Stromal cell of bone marrow (primary cell): ENCODE results near the gene SNTG2.

ENCODE experiments used
- DNase-seq: peaks from one replicate; pipeline ENCODE4 v3.0.0-alpha.2; 2012; ENCODE audit warnings: low read depth

SNTG2 gene

GRCh38 chr2:1283020-1283801 lies 332.6 kb downstream of the SNTG2 start:
- DNase-seq: no peak

GRCh38 chr2:1283871-1284270 lies 333.2 kb downstream of the SNTG2 start:
- DNase-seq: no peak

DNA sequence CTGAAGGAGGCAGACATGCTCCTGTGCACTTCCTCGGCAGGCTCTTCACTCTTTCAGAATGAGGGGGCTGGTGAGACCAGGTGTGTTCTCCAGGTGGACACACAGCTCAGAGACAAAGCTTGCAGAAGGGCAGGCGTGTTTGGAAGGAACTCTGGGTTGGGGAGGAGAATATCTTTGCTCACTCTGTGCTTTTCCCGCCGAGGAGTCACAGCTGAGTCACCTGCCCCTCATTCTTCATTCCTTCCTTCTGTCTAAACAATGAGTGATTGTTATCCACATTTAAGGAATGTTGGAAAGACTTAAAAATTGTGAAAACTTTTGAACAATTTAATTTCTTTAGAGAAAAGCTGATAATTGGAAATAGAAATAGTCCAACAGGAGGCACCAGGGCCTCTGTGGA lies 336.3 kb downstream of the SNTG2 start:
- DNase-seq: no peak

GRCh38 chr2:1287427-1287826 lies 336.8 kb downstream of the SNTG2 start:
- no peak for DNase-seq

GRCh38 chr2:1294900-1295299 lies 344.3 kb downstream of the SNTG2 start:
- no peak for DNase-seq

DNA sequence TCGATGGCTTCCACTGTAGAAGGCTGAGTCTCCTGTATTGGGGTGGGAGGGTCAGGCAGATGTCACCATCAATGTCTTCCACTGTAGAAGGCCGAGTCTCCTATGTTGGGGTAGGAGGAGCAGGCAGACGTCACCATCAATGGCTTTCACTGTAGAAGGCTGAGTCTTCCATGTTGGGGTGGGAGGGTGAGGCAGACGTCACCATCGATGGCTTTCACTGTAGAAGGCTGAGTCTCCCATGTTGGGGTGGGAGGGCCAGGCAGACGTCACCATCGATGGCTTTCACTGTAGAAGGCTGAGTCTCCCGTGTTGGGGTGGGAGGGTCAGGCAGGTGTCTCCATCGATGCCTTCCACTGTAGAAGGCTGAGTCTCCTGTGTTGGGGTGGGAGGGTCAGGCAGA lies 345.1 kb downstream of the SNTG2 start:
- no peak for DNase-seq

GRCh38 chr2:1297372-1298159 lies 346.9 kb downstream of the SNTG2 start:
- no peak for DNase-seq

GRCh38 chr2:1299043-1299442 lies 348.4 kb downstream of the SNTG2 start:
- DNase-seq: no peak

- DNase-seq: no peak
Measured at GRCh38 chr2:1300284-1300683, 349.6 kb downstream of the SNTG2 start.

DNA sequence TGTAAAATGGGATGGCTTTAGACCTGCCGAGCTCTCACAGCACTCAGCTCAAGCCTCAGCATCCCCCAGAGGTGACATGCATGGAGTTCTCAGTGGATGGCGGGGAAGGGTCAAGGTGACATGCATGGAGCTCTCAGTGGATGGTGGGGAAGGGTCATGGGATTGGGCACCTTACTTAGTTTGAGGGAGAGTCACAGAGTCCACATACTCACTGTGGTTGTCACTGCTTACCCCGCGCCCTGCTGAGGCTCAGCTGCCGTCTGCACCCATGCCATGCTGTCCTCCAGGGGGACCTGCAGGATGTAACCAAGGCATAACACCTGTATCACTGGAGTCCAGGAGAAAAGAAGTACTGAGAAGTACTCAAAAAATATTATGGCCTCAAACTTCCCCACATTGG lies 350.4 kb downstream of the SNTG2 start:
- no peak for DNase-seq

DNA sequence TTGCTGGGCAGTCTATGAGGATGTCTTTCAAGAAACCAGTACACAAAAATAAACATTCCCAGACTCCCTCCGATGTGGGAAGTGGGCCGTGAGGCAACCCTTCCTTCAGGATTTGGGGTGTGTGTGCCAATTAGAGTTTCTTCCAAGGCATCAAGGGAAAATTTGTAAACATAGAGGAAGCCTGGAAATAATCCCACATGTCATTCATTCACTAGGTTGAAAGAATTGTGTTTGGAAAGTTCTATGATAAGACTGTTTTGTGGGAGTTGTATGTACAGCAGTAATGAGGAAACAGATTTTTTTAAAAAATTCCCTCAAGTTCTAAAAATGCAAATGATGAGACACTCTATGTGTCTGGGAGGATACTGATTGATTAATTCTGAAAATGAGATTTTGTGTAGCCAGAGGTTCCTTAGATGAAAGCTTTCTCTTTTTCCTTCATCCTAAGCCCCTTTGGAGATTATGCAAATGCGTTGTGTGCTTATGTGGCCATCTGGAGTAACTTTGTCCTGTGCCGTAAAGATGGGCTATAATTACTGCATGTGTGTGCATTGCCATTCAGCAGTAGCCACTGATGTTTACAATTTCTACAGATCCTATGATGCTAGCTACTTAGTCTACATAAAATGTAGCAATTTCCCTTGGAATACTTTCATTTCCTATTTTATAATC lies 354.8 kb downstream of the SNTG2 start:
- DNase-seq: no peak

GRCh38 chr2:1306014-1306686 lies 355.5 kb downstream of the SNTG2 start:
- DNase-seq: no peak

GRCh38 chr2:1306687-1307516 lies 356.3 kb downstream of the SNTG2 start:
- DNase-seq: no peak

DNA sequence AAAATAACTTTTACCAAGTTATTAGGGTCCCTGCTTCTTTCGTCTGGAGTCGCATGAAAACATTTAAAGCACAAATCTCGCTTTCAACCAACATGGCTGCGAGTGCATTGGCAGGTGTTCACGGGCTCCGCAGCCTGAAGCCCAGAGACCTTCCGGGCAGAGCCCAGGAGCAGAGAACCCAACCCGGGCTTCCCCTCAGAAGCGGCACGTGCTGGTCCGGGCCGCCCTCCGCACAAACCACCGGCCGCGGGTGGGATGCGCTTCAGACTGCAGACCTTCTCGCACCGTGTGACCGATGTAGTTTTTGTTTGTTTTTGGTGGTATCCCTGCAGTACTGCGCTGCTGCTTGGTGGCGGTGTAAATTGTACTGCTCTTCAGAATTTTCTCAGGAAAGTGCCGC lies 357.0 kb downstream of the SNTG2 start:
- DNase-seq: no peak

GRCh38 chr2:1308678-1309077 lies 358.0 kb downstream of the SNTG2 start:
- DNase-seq: no peak

GRCh38 chr2:1309507-1309906 lies 358.9 kb downstream of the SNTG2 start:
- no peak for DNase-seq

- DNase-seq: no peak
Measured at GRCh38 chr2:1310202-1310601, 359.6 kb downstream of the SNTG2 start.

GRCh38 chr2:1310866-1311265 lies 360.2 kb downstream of the SNTG2 start:
- DNase-seq: no peak

DNA sequence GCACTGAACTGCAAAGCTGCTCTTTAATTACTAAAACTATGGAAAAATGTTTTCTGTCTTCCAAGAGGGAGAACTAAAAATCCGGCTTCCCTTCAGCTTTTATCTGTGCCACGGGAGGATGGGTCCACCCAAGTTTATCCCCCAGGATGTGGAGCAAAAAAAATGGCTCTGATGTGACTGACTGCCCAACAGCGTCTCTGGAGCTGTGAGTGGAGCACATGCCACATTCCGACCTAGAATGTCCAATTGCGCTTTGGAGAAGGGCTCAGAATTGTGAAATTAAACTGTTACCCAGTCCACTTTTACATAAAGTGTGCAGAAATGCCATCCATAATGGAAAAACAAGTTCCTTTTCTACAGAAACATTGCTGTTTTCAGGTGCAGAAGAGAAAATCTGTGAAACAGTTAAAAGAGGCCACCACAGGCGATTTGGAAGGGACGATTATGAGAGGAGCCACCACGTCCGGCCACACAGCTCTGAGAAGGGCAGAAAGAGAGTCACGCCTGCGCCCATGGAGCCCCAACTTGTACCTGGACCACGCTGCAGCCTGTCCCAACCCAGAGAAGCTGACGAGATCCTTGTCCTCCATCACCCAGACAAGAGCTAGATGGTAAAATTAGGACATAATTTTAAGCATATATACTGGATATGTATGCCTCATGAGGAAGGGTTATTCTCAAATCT lies 362.7 kb downstream of the SNTG2 start:
- no peak for DNase-seq

GRCh38 chr2:1314254-1314653 lies 363.6 kb downstream of the SNTG2 start:
- no peak for DNase-seq
